Mesothelial cell of epicardium (in vitro differentiated cells): ENCODE results near the gene DHRS7B. TPM values are rescaled to one million over a fixed set of nuclear protein-coding genes. Genes with fewer than 3 reads are reported as not detected.

Source experiments
- total RNA-seq: library from RNA; stranded (reverse); gene quantifications from 3 replicates; pipeline ENCODE4 v1.2.1, GENCODE V29; 2021

DHRS7B gene
- total RNA-seq, 1 donor from 2014 or later = 19.8 TPM

Other genes starting within 250 kb of the DHRS7B start
- 333 to 348 TPM (median 347 TPM) in 3 replicates for gene USP22, start 84.0 kb upstream of the DHRS7B start, total RNA-seq
- gene TMEM11, start 87.2 kb downstream of the DHRS7B start, total RNA-seq = 19.4 to 21.9 TPM (median 20.6 TPM) in 3 replicates
- gene NATD1, start 126.4 kb downstream of the DHRS7B start, total RNA-seq = 12.3 to 12.7 TPM (median 12.7 TPM) in 3 replicates
- 24.5 to 26.8 TPM (median 26.0 TPM) in 3 replicates for gene MAP2K3, start 157.7 kb downstream of the DHRS7B start, total RNA-seq
- gene KCNJ12, start 249.4 kb downstream of the DHRS7B start, total RNA-seq = 0.53 to 0.76 TPM (median 0.54 TPM) in 3 replicates